ENCODE results near the gene SFSWAP. TPM values are rescaled to one million over a fixed set of nuclear protein-coding genes. Genes with fewer than 3 reads are reported as not detected.

Gene SFSWAP
- polyA plus RNA-seq, 4 donors: 19.7 to 34.7 (median 33.4) TPM

GRCh38 chr12:131794061-131794460, 83.2 kb downstream of the SFSWAP start:
- Histone ChIP-seq H3K27me3 (ENCODE audit: control insufficient read depth in 3 of 3, insufficient read depth in 3 of 3, low read length in 3 of 3) (no peaks in the 10 kb centered on the region), H3K4me1 (ENCODE audit: control insufficient read depth in 3 of 3, insufficient read depth in 2 of 3, low read depth in 1 of 3, low read length in 2 of 3) (no peaks in the 10 kb centered on the region), H3K36me3 (ENCODE audit: control insufficient read depth in 3 of 3, insufficient read depth in 2 of 3, low read depth in 1 of 3, low read length in 3 of 3) (peaks cover 11 to 72% (median 12%) of the 10 kb centered on the region in 3 donors), H3K4me3 (ENCODE audit: low read depth in 1 of 3, low read length in 3 of 3) (no peak overlapping the region), H3K9me3 (ENCODE audit: control insufficient read depth in 2 of 2, insufficient read depth in 1 of 2, low read depth in 1 of 2, low read length in 1 of 2) (no peaks in the 10 kb centered on the region), H3K27ac (ENCODE audit: low read depth in 1 of 3, low read length in 2 of 3) (no peak overlapping the region)
- WGBS, 3 donors: 96 to 98% (median 96%) methylated on average over 7 of the region's 7 CpGs
- FAIRE-seq (no peak), DNase-seq (no peak)

GRCh38 chr12:131794573-131794972, 83.7 kb downstream of the SFSWAP start:
- Histone ChIP-seq H3K27me3 (ENCODE audit: control insufficient read depth in 3 of 3, insufficient read depth in 3 of 3, low read length in 3 of 3) (no peaks in the 10 kb centered on the region), H3K4me1 (ENCODE audit: control insufficient read depth in 3 of 3, insufficient read depth in 2 of 3, low read depth in 1 of 3, low read length in 2 of 3) (no peaks in the 10 kb centered on the region), H3K9me3 (ENCODE audit: control insufficient read depth in 2 of 2, insufficient read depth in 1 of 2, low read depth in 1 of 2, low read length in 1 of 2) (no peaks in the 10 kb centered on the region), H3K27ac (ENCODE audit: low read depth in 1 of 3, low read length in 2 of 3) (no peak overlapping the region), H3K36me3 (ENCODE audit: control insufficient read depth in 3 of 3, insufficient read depth in 2 of 3, low read depth in 1 of 3, low read length in 3 of 3) (peaks cover 8 to 72% (median 11%) of the 10 kb centered on the region in 3 donors), H3K4me3 (ENCODE audit: low read depth in 1 of 3, low read length in 3 of 3) (no peak overlapping the region)
- no peak for FAIRE-seq
- 88 to 96% (median 92%) methylated on average over 10 of the region's 10 CpGs for WGBS, 3 donors
- no peak for DNase-seq

GRCh38 chr12:131795064-131795463, 84.2 kb downstream of the SFSWAP start:
- no peaks in the 10 kb centered on the region for H3K9me3 ChIP-seq (ENCODE audit: control insufficient read depth in 2 of 2, insufficient read depth in 1 of 2, low read depth in 1 of 2, low read length in 1 of 2)
- FAIRE-seq (no peak), DNase-seq (no peak)
- no peak overlapping the region for H3K27ac ChIP-seq (ENCODE audit: low read depth in 1 of 3, low read length in 2 of 3)
- no peaks in the 10 kb centered on the region for H3K27me3 ChIP-seq (ENCODE audit: control insufficient read depth in 3 of 3, insufficient read depth in 3 of 3, low read length in 3 of 3)
- H3K4me3 ChIP-seq (ENCODE audit: low read depth in 1 of 3, low read length in 3 of 3): no peak overlapping the region
- peaks cover 4 to 74% (median 8%) of the 10 kb centered on the region in 3 donors for H3K36me3 ChIP-seq (ENCODE audit: control insufficient read depth in 3 of 3, insufficient read depth in 2 of 3, low read depth in 1 of 3, low read length in 3 of 3)
- H3K4me1 ChIP-seq (ENCODE audit: control insufficient read depth in 3 of 3, insufficient read depth in 2 of 3, low read depth in 1 of 3, low read length in 2 of 3): no peaks in the 10 kb centered on the region
- 88 to 92% (median 90%) methylated on average over 14 of the region's 14 CpGs for whole genome bisulfite sequencing, 3 donors

GRCh38 chr12:131795690-131796410, 85.0 kb downstream of the SFSWAP start:
- H3K4me1 ChIP-seq (ENCODE audit: control insufficient read depth in 3 of 3, insufficient read depth in 2 of 3, low read depth in 1 of 3, low read length in 2 of 3): no peaks in the 10 kb centered on the region
- no peak for FAIRE-seq
- WGBS, 3 donors: 68 to 81% (median 69%) methylated on average over 12 to 14 of the region's 15 CpGs
- no peaks in the 10 kb centered on the region for H3K27me3 ChIP-seq (ENCODE audit: control insufficient read depth in 3 of 3, insufficient read depth in 3 of 3, low read length in 3 of 3)
- H3K36me3 ChIP-seq (ENCODE audit: control insufficient read depth in 3 of 3, insufficient read depth in 2 of 3, low read depth in 1 of 3, low read length in 3 of 3): peaks cover 3 to 79% (median 12%) of the 10 kb centered on the region in 3 donors
- no peaks in the 10 kb centered on the region for H3K9me3 ChIP-seq (ENCODE audit: control insufficient read depth in 2 of 2, insufficient read depth in 1 of 2, low read depth in 1 of 2, low read length in 1 of 2)
- no peak overlapping the region for H3K4me3 ChIP-seq (ENCODE audit: low read depth in 1 of 3, low read length in 3 of 3)
- DNase-seq: peak in 1 of 2 donors; percentile 24
- H3K27ac ChIP-seq (ENCODE audit: low read depth in 1 of 3, low read length in 2 of 3): no peak overlapping the region

- WGBS, 3 donors: 80 to 95% (median 94%) methylated on average over 6 of the region's 6 CpGs
- H3K4me3 ChIP-seq (ENCODE audit: low read depth in 1 of 3, low read length in 3 of 3): no peak overlapping the region
- no peak overlapping the region for H3K27ac ChIP-seq (ENCODE audit: low read depth in 1 of 3, low read length in 2 of 3)
- DNase-seq: no peak
- H3K36me3 ChIP-seq (ENCODE audit: control insufficient read depth in 3 of 3, insufficient read depth in 2 of 3, low read depth in 1 of 3, low read length in 3 of 3): peaks cover 3 to 78% (median 12%) of the 10 kb centered on the region in 3 donors
- H3K9me3 ChIP-seq (ENCODE audit: control insufficient read depth in 2 of 2, insufficient read depth in 1 of 2, low read depth in 1 of 2, low read length in 1 of 2): no peaks in the 10 kb centered on the region
- no peaks in the 10 kb centered on the region for H3K4me1 ChIP-seq (ENCODE audit: control insufficient read depth in 3 of 3, insufficient read depth in 2 of 3, low read depth in 1 of 3, low read length in 2 of 3)
- no peaks in the 10 kb centered on the region for H3K27me3 ChIP-seq (ENCODE audit: control insufficient read depth in 3 of 3, insufficient read depth in 3 of 3, low read length in 3 of 3)
- no peak for FAIRE-seq
These were observed 85.5 kb downstream of the SFSWAP start for GRCh38 chr12:131796411-131796736.

GRCh38 chr12:131796754-131797587, 86.1 kb downstream of the SFSWAP start:
- Histone ChIP-seq H3K27ac (ENCODE audit: low read depth in 1 of 3, low read length in 2 of 3) (no peak overlapping the region), H3K9me3 (ENCODE audit: control insufficient read depth in 2 of 2, insufficient read depth in 1 of 2, low read depth in 1 of 2, low read length in 1 of 2) (no peaks in the 10 kb centered on the region), H3K36me3 (ENCODE audit: control insufficient read depth in 3 of 3, insufficient read depth in 2 of 3, low read depth in 1 of 3, low read length in 3 of 3) (peaks cover 3 to 78% (median 12%) of the 10 kb centered on the region in 3 donors), H3K4me1 (ENCODE audit: control insufficient read depth in 3 of 3, insufficient read depth in 2 of 3, low read depth in 1 of 3, low read length in 2 of 3) (no peaks in the 10 kb centered on the region), H3K27me3 (ENCODE audit: control insufficient read depth in 3 of 3, insufficient read depth in 3 of 3, low read length in 3 of 3) (no peaks in the 10 kb centered on the region), H3K4me3 (ENCODE audit: low read depth in 1 of 3, low read length in 3 of 3) (no peak overlapping the region)
- no peak for FAIRE-seq
- no peak for DNase-seq
- 93 to 94% (median 94%) methylated on average over 27 to 28 of the region's 28 CpGs for WGBS, 3 donors

- no peak overlapping the region for H3K27ac ChIP-seq (ENCODE audit: low read depth in 1 of 3, low read length in 2 of 3)
- DNase-seq (no peak), FAIRE-seq (no peak)
- no peaks in the 10 kb centered on the region for H3K9me3 ChIP-seq (ENCODE audit: control insufficient read depth in 2 of 2, insufficient read depth in 1 of 2, low read depth in 1 of 2, low read length in 1 of 2)
- WGBS, 3 donors: 92 to 94% (median 94%) methylated on average over 10 of the region's 10 CpGs
- H3K36me3 ChIP-seq (ENCODE audit: control insufficient read depth in 3 of 3, insufficient read depth in 2 of 3, low read depth in 1 of 3, low read length in 3 of 3): peaks cover 3 to 82% (median 12%) of the 10 kb centered on the region in 3 donors
- no peaks in the 10 kb centered on the region for H3K4me1 ChIP-seq (ENCODE audit: control insufficient read depth in 3 of 3, insufficient read depth in 2 of 3, low read depth in 1 of 3, low read length in 2 of 3)
- H3K4me3 ChIP-seq (ENCODE audit: low read depth in 1 of 3, low read length in 3 of 3): no peak overlapping the region
- no peaks in the 10 kb centered on the region for H3K27me3 ChIP-seq (ENCODE audit: control insufficient read depth in 3 of 3, insufficient read depth in 3 of 3, low read length in 3 of 3)
These were observed 86.7 kb downstream of the SFSWAP start for GRCh38 chr12:131797588-131797934.

- no peak overlapping the region for H3K27ac ChIP-seq (ENCODE audit: low read depth in 1 of 3, low read length in 2 of 3)
- no peak overlapping the region for H3K4me3 ChIP-seq (ENCODE audit: low read depth in 1 of 3, low read length in 3 of 3)
- no peaks in the 10 kb centered on the region for H3K4me1 ChIP-seq (ENCODE audit: control insufficient read depth in 3 of 3, insufficient read depth in 2 of 3, low read depth in 1 of 3, low read length in 2 of 3)
- 90 to 95% (median 91%) methylated on average over 21 of the region's 21 CpGs for WGBS, 3 donors
- peaks cover 3 to 73% (median 12%) of the 10 kb centered on the region in 3 donors for H3K36me3 ChIP-seq (ENCODE audit: control insufficient read depth in 3 of 3, insufficient read depth in 2 of 3, low read depth in 1 of 3, low read length in 3 of 3)
- DNase-seq (no peak), FAIRE-seq (no peak)
- H3K27me3 ChIP-seq (ENCODE audit: control insufficient read depth in 3 of 3, insufficient read depth in 3 of 3, low read length in 3 of 3): no peaks in the 10 kb centered on the region
- no peaks in the 10 kb centered on the region for H3K9me3 ChIP-seq (ENCODE audit: control insufficient read depth in 2 of 2, insufficient read depth in 1 of 2, low read depth in 1 of 2, low read length in 1 of 2)
These were observed 88.3 kb downstream of the SFSWAP start for GRCh38 chr12:131799195-131799594.
